HepG2 (cell line): ENCODE measurements around the gene SLC41A3. TPM values are rescaled to one million over a fixed set of nuclear protein-coding genes. Genes with fewer than 3 reads are reported as not detected.

Experiments
- ATAC-seq: fragments of 200-7000 bp; cut with Tn5 transposase; 3 replicates; pipeline ENCODE4 v1.9.1; 2020; ENCODE audit warnings: mild to moderate bottlenecking, moderate library complexity
- BruUV-seq: library from RNA; stranded (reverse); fragments of 400-500 nt; replicated peaks from 2 replicates; lab custom pipeline; 2021; lab: Mats Ljungman, UMichigan
- CTCF ChIA-PET: fragments of 300-600 bp; formaldehyde crosslinking; extraction: SDS; loops from one replicate; lab custom pipeline; 2021; ENCODE audit warnings: low total read pairs, inconsistent platforms, low intra/inter-chr PET ratio; lab: Yijun Ruan, JAX
- POLR2A ChIA-PET: fragments of 350-600 bp; sonication (Branson Sonifier 250); formaldehyde crosslinking; loops from one replicate; lab custom pipeline; 2020; ENCODE audit warnings: antibody characterized with exemption, inconsistent platforms; lab: Yijun Ruan, JAX
- DNase-seq: peaks from one replicate; pipeline ENCODE4 v3.0.0-alpha.2; 2015; ENCODE audit warnings: low spot score
- FAIRE-seq: peaks from 3 replicates; lab custom pipeline; 2011; peaks lifted over from hg19 to GRCh38; lab: Jason Lieb, UNC
- H2AFZ ChIP-seq: one replicate; pipeline ENCODE4 v1.6.1; 2011; ENCODE audit warnings: low read length, inconsistent platforms
- H3K27ac ChIP-seq: fragments of 300-600 bp; 3 replicates; pipeline ENCODE4 v1.8.0; 2011; ENCODE audit warnings: mixed run types, mild to moderate bottlenecking, mixed read lengths, low read length, inconsistent platforms; ENCODE audit not compliant: insufficient read depth; ENCODE audit errors: extremely low read length
- H3K27me3 ChIP-seq, 2 experiments: fragments of 200-600 bp in 1 of 2; 2 replicates in 1 of 2; 3 replicates in 1 of 2; pipeline versions ENCODE4 v1.6.0 to v1.8.0; 2011; ENCODE audit warnings: low read length in 2 of 2, mild to moderate bottlenecking in 2 of 2, moderate library complexity in 2 of 2, inconsistent platforms in 1 of 2; ENCODE audit not compliant: insufficient read depth in 2 of 2, control insufficient read depth in 1 of 2
- H3K36me3 ChIP-seq, 2 experiments: fragments of 200-600 bp in 1 of 2; replicated peaks in 1 of 2; 2 replicates in 1 of 2; 3 replicates in 1 of 2; pipeline versions ENCODE4 v1.5.1 to v1.8.0; 2011; ENCODE audit warnings: low read length in 2 of 2, inconsistent platforms in 1 of 2; ENCODE audit not compliant: insufficient read depth in 2 of 2, control insufficient read depth in 1 of 2
- H3K4me1 ChIP-seq: 2 replicates; pipeline ENCODE4 v1.5.1; 2012; ENCODE audit warnings: low read length, inconsistent platforms; ENCODE audit not compliant: insufficient read depth
- H3K4me2 ChIP-seq: 2 replicates; pipeline ENCODE4 v1.6.0; 2011; ENCODE audit warnings: low read depth, low read length, inconsistent platforms
- H3K4me3 ChIP-seq, 3 experiments: fragments of 200-600 bp in 1 of 3; sonication (generic), shearing (Covaris generic) in 1 of 3; replicated peaks in 1 of 3; 2 replicates each; pipeline ENCODE4 v1.5.1; 2011 to 2016; ENCODE audit warnings: low read length in 3 of 3, inconsistent platforms in 2 of 3, low read depth in 2 of 3, mild to moderate bottlenecking in 2 of 3, control low read depth in 1 of 3, mixed read lengths in 1 of 3; ENCODE audit not compliant: insufficient read depth in 1 of 3
- H3K79me2 ChIP-seq: one replicate; pipeline ENCODE4 v1.6.1; 2011; ENCODE audit warnings: low read length, inconsistent platforms; ENCODE audit not compliant: insufficient read depth
- H3K9ac ChIP-seq: 2 replicates; pipeline ENCODE4 v1.6.0; 2011; ENCODE audit warnings: mild to moderate bottlenecking, low read depth, low read length, inconsistent platforms; ENCODE audit not compliant: insufficient read depth
- H3K9me3 ChIP-seq: 2 replicates; pipeline ENCODE4 v1.5.1; 2012; ENCODE audit warnings: mild to moderate bottlenecking, low read length
- H4K20me1 ChIP-seq: 2 replicates; pipeline ENCODE4 v1.6.0; 2011; ENCODE audit warnings: inconsistent platforms, mild to moderate bottlenecking, low read length, moderate library complexity; ENCODE audit not compliant: insufficient read depth
- FOSL2 ChIP-seq: sonication (generic); formaldehyde crosslinking; IDR thresholded peaks from 2 replicates; pipeline ENCODE4 v1.4.0; 2020; ENCODE audit warnings: missing genetic modification reagents
- HMG20A ChIP-seq: IDR thresholded peaks from 2 replicates; pipeline ENCODE4 v1.6.1; 2016; ENCODE audit warnings: borderline replicate concordance
- NFIC ChIP-seq: IDR thresholded peaks from 2 replicates; pipeline ENCODE4 v1.6.1; 2012; ENCODE audit warnings: mild to moderate bottlenecking, low read length, inconsistent platforms
- POGK ChIP-seq: sonication (generic); formaldehyde crosslinking; conservative IDR thresholded peaks from 2 replicates; pipeline ENCODE4 v1.8.0; 2022; ENCODE audit warnings: mild to moderate bottlenecking, moderate library complexity, missing genetic modification reagents
- RBM22 ChIP-seq: fragments of 200-400 bp; formaldehyde crosslinking; optimal IDR thresholded peaks from 2 replicates; pipeline ENCODE3; 2017; ENCODE audit warnings: mild to moderate bottlenecking, low read length, moderate library complexity
- RFX5 ChIP-seq: IDR thresholded peaks from 2 replicates; pipeline ENCODE4 v1.6.1; 2011; ENCODE audit warnings: low read depth, low read length, improper control_type of control experiment
- SIX1 ChIP-seq: sonication (generic); formaldehyde crosslinking; IDR thresholded peaks from 2 replicates; pipeline ENCODE4 v1.4.0; 2020; ENCODE audit warnings: missing genetic modification reagents, borderline replicate concordance
- SOX13 ChIP-seq, 3 experiments: fragments of 450-650 bp in 1 of 3; sonication (generic) in 1 of 3; formaldehyde crosslinking in 1 of 3; IDR thresholded peaks in 2 of 3; conservative IDR thresholded peaks in 1 of 3; 2 replicates each; pipeline versions ENCODE4 v1.5.0 to v1.6.1; 2016 to 2020; ENCODE audit warnings: antibody characterized with exemption in 1 of 3, mild to moderate bottlenecking in 1 of 3, missing compliant biosample characterization in 1 of 3, missing genetic modification reagents in 1 of 3, moderate library complexity in 1 of 3
- ZKSCAN5 ChIP-seq: sonication (generic); formaldehyde crosslinking; IDR thresholded peaks from 2 replicates; pipeline ENCODE4 v1.5.1; 2020; ENCODE audit warnings: mild to moderate bottlenecking, missing genetic modification reagents
- ZNF558 ChIP-seq: sonication (generic); formaldehyde crosslinking; IDR thresholded peaks from 2 replicates; pipeline ENCODE4 v1.9.0; 2022; ENCODE audit warnings: mild to moderate bottlenecking, missing genetic modification reagents, borderline replicate concordance
- ZNF75D ChIP-seq: sonication (generic); formaldehyde crosslinking; IDR thresholded peaks from 2 replicates; pipeline ENCODE4 v1.8.1; 2023; ENCODE audit warnings: missing genetic modification reagents, mild to moderate bottlenecking, borderline replicate concordance
- WGBS: methylation state at CpG from one replicate; pipeline ENCODE4 v1.1.6; 2017; ENCODE audit warnings: low lambda C conversion rate; 5-methylcytosine and 5-hydroxymethylcytosine counted together
- in situ Hi-C: cut with HindIII; loops from 2 replicates; pipeline ENCODE4 v1.10.0; 2017; ENCODE audit warnings: low pct_unique_long_range_greater_than_20kb; ENCODE audit not compliant: extremely low pct_ligation_motif_present
- intact Hi-C: fragments of 100-400 bp; cut with micrococcal nuclease; formaldehyde crosslinking; loops from one replicate; pipeline ENCODE4 v1.10.0; 2022; ENCODE audit not compliant: unreplicated experiment
- polyA plus RNA-seq, 8 experiments: library from polyadenylated mRNA; depleted of rRNA in 3 of 8; stranded (reverse) in 7 of 8; unstranded in 1 of 8; fragments of >200 nt; fragmentation: Illumina TruSeq in 4 of 8; extraction: Trizol in 4 of 8; gene quantifications; 2 replicates each; pipeline versions ENCODE4 v1.2.1 to v1.2.3, GENCODE V29; 2011 to 2016; ENCODE audit warnings: low read depth in 4 of 8, missing spikeins in 1 of 8, mixed read lengths in 1 of 8; ENCODE audit not compliant: insufficient read depth in 1 of 8
- total RNA-seq, 5 experiments: library from RNA; depleted of rRNA; stranded (reverse); fragments of >200 nt; fragmentation: Illumina TruSeq; extraction: Trizol; gene quantifications; 2 replicates each; pipeline ENCODE4 v1.2.3, GENCODE V29; 2016; ENCODE audit warnings: low read depth in 1 of 5

SLC41A3 gene
- total and polyA plus RNA-seq, 2 of the 13 experiments (the other 11 are each of a cell fraction or from before 2014, with no cell fraction given) = 26.0 to 71.1 TPM

GRCh38 chr3:126053513-126053912, 30.4 kb downstream of the SLC41A3 start:
- peak; percentile 43 for DNase-seq
- intact Hi-C loops (loop anchor here (10.0 kb wide), 1 partner anchor 59 kb away; no protein-coding TSS in a partner anchor), in situ Hi-C loops (no loop called here)
- Histone ChIP-seq H4K20me1 (no peaks in the 10 kb centered on the region), H3K27ac (no peak overlapping the region), H3K9ac (no peak overlapping the region), H3K4me2 (no peak overlapping the region; the same call in 1 of the 2 replicates), H3K4me3 (no peak overlapping the region), H3K27me3 (no peaks in the 10 kb centered on the region)
- no TSS peak for BruUV-seq
- POLR2A ChIA-PET = no interaction called here
- peak; percentile 32; the same call in 1 of the 2 replicates for TF ChIP-seq HMG20A (CRISPR knock-in tag)
- no peak for TF ChIP-seq ZNF75D (CRISPR knock-in tag)
- TF ChIP-seq RFX5 = peak; percentile 88
- TF ChIP-seq SOX13 (IDR thresholded peaks at IDR 0.05) = no peak
- peak in 1 of 2 experiments; percentile 9; a peak in 1 of 4 replicates for TF ChIP-seq SOX13 (CRISPR knock-in tag; conservative IDR thresholded peaks at IDR 0.05 in 1 of 2, IDR thresholded peaks at IDR 0.05 in 1 of 2)
- peak; percentile 77 for TF ChIP-seq FOSL2 (CRISPR knock-in tag)
- TF ChIP-seq, all 625 proteins: peak for 4
- CTCF ChIA-PET = no interaction called here
- whole genome bisulfite sequencing = 8% methylated on average over 1 of the region's 1 CpG
- ATAC-seq (no peak), FAIRE-seq (no peak)
- Histone ChIP-seq H2AFZ (no peak overlapping the region), H3K36me3 (no peaks in the 10 kb centered on the region), H3K9me3 (no peaks in the 10 kb centered on the region), H3K4me1 (peaks cover 48% of the 10 kb centered on the region), H3K79me2 (no peaks in the 10 kb centered on the region)

- intact Hi-C loops = loop anchor here (10.0 kb wide), 1 partner anchor 58 kb away; no protein-coding TSS in a partner anchor
- WGBS = 87% methylated on average over 15 of the region's 16 CpGs
- Histone ChIP-seq H2AFZ (no peak overlapping the region), H4K20me1 (no peaks in the 10 kb centered on the region), H3K9ac (no peak overlapping the region), H3K27me3 (no peaks in the 10 kb centered on the region), H3K4me2 (no peak overlapping the region), H3K4me3 (no peak overlapping the region), H3K36me3 (no peaks in the 10 kb centered on the region), H3K9me3 (no peaks in the 10 kb centered on the region), H3K79me2 (no peaks in the 10 kb centered on the region), H3K4me1 (peaks cover 45% of the 10 kb centered on the region), H3K27ac (no peak overlapping the region)
- POLR2A ChIA-PET = no interaction called here
- DNase-seq = no peak
- ATAC-seq = no peak
- CTCF ChIA-PET = no interaction called here
- BruUV-seq = no TSS peak
- in situ Hi-C loops = no loop called here
- FAIRE-seq = no peak
- TF ChIP-seq RBM22 (no peak), ZNF558 (CRISPR knock-in tag) (no peak), SIX1 (CRISPR knock-in tag) (no peak), POGK (CRISPR knock-in tag) (no peak), ZKSCAN5 (CRISPR knock-in tag) (no peak), NFIC (no peak)
These were observed 31.5 kb downstream of the SLC41A3 start for GRCh38 chr3:126052196-126053058.
